RWPE2 (cell line): Measurements from ENCODE around the gene DLGAP4.

Experiments
- ATAC-seq: fragments of 200-7000 bp; cut with Tn5 transposase; 3 replicates; pipeline ENCODE4 v1.9.1; 2021; ENCODE audit warnings: low read depth
- DNase-seq: peaks from one replicate; pipeline ENCODE4 v3.0.0-alpha.2; 2020; ENCODE audit warnings: low spot score
- H3K27ac ChIP-seq: fragments of 450-650 bp; 2 replicates; pipeline ENCODE4 v1.5.1; 2017; ENCODE audit warnings: mild to moderate bottlenecking; ENCODE audit not compliant: poor library complexity, severe bottlenecking
- H3K27me3 ChIP-seq: fragments of 250-450 bp; sonication (Bioruptor Pico); 2 replicates; pipeline ENCODE4 v1.5.1; 2021; ENCODE audit warnings: mild to moderate bottlenecking, moderate library complexity; ENCODE audit not compliant: insufficient read depth, poor library complexity, severe bottlenecking
- H3K36me3 ChIP-seq: fragments of 250-450 bp; sonication (Bioruptor Pico); 2 replicates; pipeline ENCODE4 v1.5.1; 2020; ENCODE audit warnings: low read depth, mild to moderate bottlenecking, moderate library complexity
- H3K4me1 ChIP-seq: fragments of 250-450 bp; sonication (Bioruptor Pico); 2 replicates; pipeline ENCODE4 v1.5.1; 2021; ENCODE audit warnings: mild to moderate bottlenecking, moderate library complexity; ENCODE audit not compliant: insufficient read depth, poor library complexity, severe bottlenecking
- H3K4me3 ChIP-seq: fragments of 250-450 bp; sonication (Bioruptor Pico); 2 replicates; pipeline ENCODE4 v1.5.1; 2021; ENCODE audit warnings: mild to moderate bottlenecking, moderate library complexity; ENCODE audit not compliant: severe bottlenecking
- H3K9me3 ChIP-seq: fragments of 250-450 bp; sonication (Bioruptor Pico); 2 replicates; pipeline ENCODE4 v1.5.1; 2021; ENCODE audit warnings: mild to moderate bottlenecking, moderate library complexity; ENCODE audit not compliant: severe bottlenecking
- TF ChIP-seq, protein P1 (sequence below): fragments of 450-650 bp; IDR thresholded peaks from one replicate; pipeline ENCODE4 v1.5.1; 2017; ENCODE audit warnings: mild to moderate bottlenecking, moderate library complexity; ENCODE audit not compliant: poor library complexity, severe bottlenecking

The DLGAP4 gene

DNA sequence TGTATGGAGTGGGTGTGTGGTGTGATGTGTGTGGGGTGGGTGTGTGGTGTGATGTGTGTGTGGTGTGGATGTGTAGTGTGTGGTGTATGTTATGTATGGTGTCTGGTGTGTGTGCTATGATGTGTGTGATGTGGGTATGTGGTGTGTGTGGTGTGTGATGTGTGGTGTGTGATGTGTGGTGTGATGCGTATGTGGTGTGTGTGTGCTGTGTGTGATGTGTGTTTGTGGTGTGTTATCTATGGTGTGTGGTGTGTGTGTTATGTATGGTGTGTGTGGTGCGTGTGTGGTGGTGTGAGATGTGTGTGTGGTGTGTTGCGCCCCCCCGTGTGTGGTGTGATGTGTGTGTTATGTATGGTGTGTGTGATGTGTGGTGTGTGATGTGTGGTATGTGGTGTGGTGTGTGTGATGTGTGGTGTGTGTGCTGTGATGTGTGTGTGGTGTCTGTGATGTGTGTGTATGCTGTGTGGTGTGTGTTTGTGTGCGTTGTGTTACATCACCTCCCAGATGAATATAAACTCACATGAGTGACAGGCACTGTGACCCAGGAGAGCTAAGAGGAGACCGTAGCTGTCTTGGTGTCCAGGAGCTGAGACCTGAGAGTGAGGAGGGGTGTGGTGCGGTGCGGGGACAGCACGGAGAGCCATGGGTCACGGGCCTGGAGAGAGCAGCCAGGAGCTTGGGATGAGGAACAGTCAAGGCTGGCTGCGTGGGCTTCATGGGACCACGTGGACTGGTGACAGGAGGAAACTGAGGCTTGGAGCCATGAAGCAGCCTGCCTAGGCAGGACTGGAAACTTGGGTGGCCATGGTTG, 8.8 kb downstream of the DLGAP4 start:
- Histone ChIP-seq H3K27ac (no peak overlapping the region), H3K9me3 (no peaks in the 10 kb centered on the region), H3K27me3 (peaks cover 14% of the 10 kb centered on the region), H3K36me3 (no peaks in the 10 kb centered on the region), H3K4me3 (no peak overlapping the region), H3K4me1 (no peaks in the 10 kb centered on the region)
- peak; percentile 38 for ATAC-seq
- DNase-seq, result peak; percentile 79
- TF ChIP-seq, protein P1, sequence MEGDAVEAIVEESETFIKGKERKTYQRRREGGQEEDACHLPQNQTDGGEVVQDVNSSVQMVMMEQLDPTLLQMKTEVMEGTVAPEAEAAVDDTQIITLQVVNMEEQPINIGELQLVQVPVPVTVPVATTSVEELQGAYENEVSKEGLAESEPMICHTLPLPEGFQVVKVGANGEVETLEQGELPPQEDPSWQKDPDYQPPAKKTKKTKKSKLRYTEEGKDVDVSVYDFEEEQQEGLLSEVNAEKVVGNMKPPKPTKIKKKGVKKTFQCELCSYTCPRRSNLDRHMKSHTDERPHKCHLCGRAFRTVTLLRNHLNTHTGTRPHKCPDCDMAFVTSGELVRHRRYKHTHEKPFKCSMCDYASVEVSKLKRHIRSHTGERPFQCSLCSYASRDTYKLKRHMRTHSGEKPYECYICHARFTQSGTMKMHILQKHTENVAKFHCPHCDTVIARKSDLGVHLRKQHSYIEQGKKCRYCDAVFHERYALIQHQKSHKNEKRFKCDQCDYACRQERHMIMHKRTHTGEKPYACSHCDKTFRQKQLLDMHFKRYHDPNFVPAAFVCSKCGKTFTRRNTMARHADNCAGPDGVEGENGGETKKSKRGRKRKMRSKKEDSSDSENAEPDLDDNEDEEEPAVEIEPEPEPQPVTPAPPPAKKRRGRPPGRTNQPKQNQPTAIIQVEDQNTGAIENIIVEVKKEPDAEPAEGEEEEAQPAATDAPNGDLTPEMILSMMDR, result no peak

DNA sequence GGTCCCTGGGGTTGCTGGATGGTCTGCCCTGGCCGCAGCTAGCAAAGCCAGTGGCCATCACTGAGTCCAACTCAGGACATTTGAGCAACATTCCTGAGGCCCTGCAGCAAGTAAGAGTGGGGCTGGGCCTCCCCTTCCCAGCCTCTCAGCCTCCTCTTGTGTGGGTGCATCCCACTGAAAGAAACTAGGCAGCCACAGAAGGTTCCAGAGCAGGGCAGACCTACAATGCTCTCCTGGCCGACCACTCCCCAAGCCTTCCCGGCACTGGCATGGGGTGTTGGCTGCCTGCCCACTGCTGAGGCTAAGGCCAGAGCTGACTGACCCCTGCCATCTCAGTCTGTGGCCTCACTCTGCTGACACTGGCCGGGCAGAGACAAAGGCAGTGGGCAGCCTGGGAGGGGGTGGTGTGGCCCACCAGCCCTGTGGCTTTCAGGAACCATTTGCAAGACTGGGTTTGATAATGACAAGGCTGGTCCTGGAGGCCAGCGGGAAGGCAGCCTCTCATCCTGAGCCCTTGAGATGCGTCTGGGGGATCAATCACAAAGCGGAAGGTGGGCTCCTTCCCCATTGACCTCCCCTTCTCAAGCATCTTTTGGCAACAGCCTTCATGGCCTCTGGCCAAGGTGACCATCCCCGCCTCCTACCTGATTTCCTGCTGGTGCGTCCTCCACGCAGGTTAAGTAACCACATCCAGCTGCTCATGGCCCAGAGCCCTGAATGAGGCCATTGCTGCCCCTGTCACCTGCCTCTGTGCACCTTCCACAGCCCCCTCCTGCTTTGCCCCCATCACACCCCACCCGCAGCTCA, 9.6 kb downstream of the DLGAP4 start:
- no peaks in the 10 kb centered on the region for H3K9me3 ChIP-seq
- no peak overlapping the region for H3K4me3 ChIP-seq
- H3K27me3 ChIP-seq, result peaks cover 9% of the 10 kb centered on the region
- H3K27ac ChIP-seq, result no peak overlapping the region
- H3K36me3 ChIP-seq, result no peaks in the 10 kb centered on the region
- TF ChIP-seq, protein P1, result no peak
- H3K4me1 ChIP-seq, result no peaks in the 10 kb centered on the region
- peak; percentile 82 for DNase-seq
- peak; percentile 47 for ATAC-seq

DNA sequence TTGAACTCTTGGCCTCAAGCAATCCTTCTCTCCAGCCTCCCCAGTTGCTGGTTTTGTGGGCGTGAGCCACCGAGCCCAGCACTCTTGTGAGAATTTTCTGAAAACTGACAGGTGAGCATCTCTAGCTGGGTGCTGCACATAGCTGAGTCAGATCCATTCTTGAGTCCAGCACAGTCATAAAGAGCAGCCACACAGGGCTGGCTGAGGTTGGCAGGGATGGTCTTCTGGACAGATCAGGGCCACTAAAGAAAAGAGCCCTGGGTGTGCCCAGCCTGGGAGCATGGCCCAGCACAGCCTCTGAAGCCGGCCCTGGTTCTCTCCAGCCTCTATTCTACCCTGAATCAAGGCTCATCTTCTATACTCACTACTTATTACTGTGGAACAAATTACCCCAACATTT, 11.5 kb downstream of the DLGAP4 start:
- Histone ChIP-seq H3K4me1 (no peaks in the 10 kb centered on the region), H3K9me3 (no peaks in the 10 kb centered on the region), H3K36me3 (no peaks in the 10 kb centered on the region), H3K27ac (no peak overlapping the region), H3K27me3 (no peaks in the 10 kb centered on the region), H3K4me3 (no peak overlapping the region)
- DNase-seq (peak; percentile 58), ATAC-seq (peak; percentile 44)
- TF ChIP-seq, protein P1, result no peak

DNA sequence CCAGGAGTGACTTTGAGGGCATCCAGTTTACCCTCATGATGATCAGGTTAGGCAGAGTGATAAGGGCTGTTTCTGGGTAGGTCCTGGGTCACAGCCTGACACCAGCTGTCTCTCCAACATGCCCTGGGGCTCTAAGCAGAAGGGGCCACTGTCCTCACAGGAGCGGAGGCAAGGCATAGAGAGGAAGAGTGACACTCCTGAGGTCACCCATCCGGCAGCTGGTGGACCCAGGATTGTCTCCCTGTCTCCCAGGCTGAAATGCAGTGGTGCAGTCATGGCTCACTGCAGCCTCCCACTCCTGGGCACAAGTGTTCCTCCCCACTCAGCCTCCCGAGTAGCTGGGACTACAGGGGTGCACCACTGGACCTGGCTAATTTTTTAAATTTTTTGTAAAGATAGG, 12.0 kb downstream of the DLGAP4 start:
- no peak overlapping the region for H3K4me3 ChIP-seq
- DNase-seq, result peak; percentile 70

More for the DNA sequence above, 12.0 kb downstream of the DLGAP4 start:
- Histone ChIP-seq H3K4me1 (no peaks in the 10 kb centered on the region), H3K27ac (no peak overlapping the region), H3K36me3 (no peaks in the 10 kb centered on the region), H3K9me3 (no peaks in the 10 kb centered on the region), H3K27me3 (no peaks in the 10 kb centered on the region)
- TF ChIP-seq, protein P1, result no peak
- no peak for ATAC-seq
